BJ (cell line): ENCODE data around the gene PGGT1B. TPM values are rescaled to one million over a fixed set of nuclear protein-coding genes. Genes with fewer than 3 reads are reported as not detected.

Experiments
- CTCF ChIA-PET: fragments of 350-600 bp; formaldehyde crosslinking; extraction: SDS; loops from one replicate; lab custom pipeline; 2021; ENCODE audit warnings: antibody characterized with exemption, inconsistent platforms; lab: Yijun Ruan, JAX
- POLR2A ChIA-PET: fragments of 300-600 bp; sonication (Branson Sonifier 250); formaldehyde crosslinking; extraction: SDS; loops from one replicate; lab custom pipeline; 2021; ENCODE audit warnings: antibody characterized with exemption; lab: Charles Lee
- DNase-seq: peaks from one replicate; pipeline ENCODE4 v3.0.0-alpha.2; 2011; ENCODE audit warnings: low read depth
- H3K27me3 ChIP-seq: 2 replicates; pipeline ENCODE4 v1.6.0; 2011; ENCODE audit warnings: low read length; ENCODE audit not compliant: control insufficient read depth, insufficient read depth
- H3K36me3 ChIP-seq: 2 replicates; pipeline ENCODE4 v1.5.1; 2011; ENCODE audit warnings: low read length; ENCODE audit not compliant: control insufficient read depth, insufficient read depth
- H3K4me3 ChIP-seq: 2 replicates; pipeline ENCODE4 v1.5.1; 2011; ENCODE audit warnings: low read depth, mild to moderate bottlenecking, control low read depth, low read length
- CTCF ChIP-seq: IDR thresholded peaks from 2 replicates; pipeline ENCODE4 v1.5.1; 2011; ENCODE audit warnings: low read depth, mild to moderate bottlenecking, control low read depth, inconsistent platforms, low read length, moderate library complexity; ENCODE audit not compliant: insufficient read depth
- polyA plus RNA-seq: library from polyadenylated mRNA; depleted of rRNA; stranded (reverse); fragments of >200 nt; gene quantifications from 2 replicates; pipeline ENCODE4 v1.2.3, GENCODE V29; 2011

Gene PGGT1B
- polyA plus RNA-seq, 1 experiment, result 2.1 TPM

- no peak for DNase-seq
- H3K27me3 ChIP-seq, result peaks cover 20% of the 10 kb centered on the region
- no peak for TF ChIP-seq CTCF
- CTCF ChIA-PET, result interaction anchor here (0.5 to 1.2 kb wide), 2 partner anchors 16 to 108 kb away, joined by 3 to 4 read pairs; no protein-coding TSS in a partner anchor
- POLR2A ChIA-PET, result no interaction called here
- no peaks in the 10 kb centered on the region for H3K36me3 ChIP-seq
- peak overlapping the region; percentile 68 for H3K4me3 ChIP-seq
These were observed 92.3 kb downstream of the PGGT1B start for GRCh38 chr5:115170134-115170928.

DNA sequence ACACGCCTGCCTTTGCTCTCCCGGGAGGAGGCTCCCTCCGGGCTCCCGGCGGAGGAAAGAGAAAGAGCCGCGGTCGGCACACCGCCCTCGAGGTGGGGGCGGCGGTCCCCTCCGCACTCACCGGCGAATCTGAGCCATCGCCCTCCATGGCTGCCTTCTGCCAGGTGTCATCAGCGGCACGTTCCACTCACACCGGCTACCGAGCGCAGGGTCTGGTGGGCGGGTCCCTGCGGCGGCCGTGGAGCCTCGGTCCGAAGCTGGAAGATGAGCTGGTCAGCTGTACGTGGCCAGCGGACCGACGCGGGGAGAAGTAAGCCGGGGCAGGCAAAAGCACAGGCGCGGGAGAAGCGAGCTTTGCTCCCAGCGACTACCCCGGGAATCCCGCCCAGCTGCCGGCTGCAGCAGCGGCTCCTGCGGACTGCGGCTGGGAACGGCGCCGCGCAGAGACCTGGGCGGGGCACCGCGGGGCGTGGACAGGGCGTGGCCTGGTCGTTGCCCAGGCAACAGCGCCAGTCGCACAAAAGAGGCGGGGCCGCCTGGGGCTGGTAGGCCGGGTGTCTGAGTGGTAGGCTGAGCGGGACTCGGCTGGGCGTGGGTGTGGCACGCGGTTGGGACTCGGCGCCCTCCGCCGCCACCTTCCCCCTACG lies 93.1 kb downstream of the PGGT1B start, which contains the start of gene TRIM36:
TRIM36 (minus strand) TSS at position 422 of the 647 bp plus-strand sequence; CDS start at position 148, 274 bp downstream.
- DNase-seq, result peak; percentile 50
- peaks cover 20% of the 10 kb centered on the region for H3K27me3 ChIP-seq
- no peaks in the 10 kb centered on the region for H3K36me3 ChIP-seq
- TF ChIP-seq CTCF, result peak; percentile 31
- POLR2A ChIA-PET, result no interaction called here
- CTCF ChIA-PET, result interaction anchor here (1.2 kb wide), 2 partner anchors 17 to 55 kb away, joined by 3 to 4 read pairs; no protein-coding TSS in a partner anchor
- peak within 1 kb of the TSS; percentile 68 for H3K4me3 ChIP-seq

GRCh38 chr5:115168829-115169486 lies 93.7 kb downstream of the PGGT1B start:
- peak overlapping the region; percentile 68 for H3K4me3 ChIP-seq
- POLR2A ChIA-PET, result no interaction called here
- CTCF ChIA-PET, result interaction anchor here (1.2 kb wide), 2 partner anchors 18 to 56 kb away, joined by 3 to 4 read pairs; no protein-coding TSS in a partner anchor
- no peak for DNase-seq
- no peaks in the 10 kb centered on the region for H3K36me3 ChIP-seq
- no peak for TF ChIP-seq CTCF
- peaks cover 20% of the 10 kb centered on the region for H3K27me3 ChIP-seq

GRCh38 chr5:115166744-115167393 lies 95.8 kb downstream of the PGGT1B start:
- ChIA-PET POLR2A (interaction anchor here (0.6 kb wide), 1 partner anchor 37 kb away, joined by 3 read pairs; no protein-coding TSS in a partner anchor), CTCF (no interaction called here)

More at GRCh38 chr5:115166744-115167393, 95.8 kb downstream of the PGGT1B start:
- Histone ChIP-seq H3K4me3 (no peak overlapping the region), H3K36me3 (no peaks in the 10 kb centered on the region), H3K27me3 (peaks cover 16% of the 10 kb centered on the region)
- no peak for TF ChIP-seq CTCF
- DNase-seq, result no peak
